GM18498 (cell line): ENCODE data around the gene TCF20.
A peak's percentile ranks its signal among the peaks of the same experiment; 100 is the strongest.

ENCODE experiments used
- ATAC-seq: cut with Tn5 transposase; IDR thresholded peaks from one replicate; pipeline ENCODE4 v1.9.1; 2021; ENCODE audit warnings: mild to moderate bottlenecking, moderate library complexity; ENCODE audit not compliant: unreplicated experiment

TCF20 gene

GRCh38 chr22:42300259-42301076 is 30.0 kb upstream of the TCF20 start:
- ATAC-seq, result peak; percentile 43

GRCh38 chr22:42299586-42300258 is 29.3 kb upstream of the TCF20 start:
- ATAC-seq, result no peak

GRCh38 chr22:42298746-42299145 is 28.3 kb upstream of the TCF20 start:
- no peak for ATAC-seq

- no peak for ATAC-seq
Observed at GRCh38 chr22:42297778-42298177, 27.3 kb upstream of the TCF20 start.

- ATAC-seq, result no peak
Observed at GRCh38 chr22:42296883-42297282, 26.4 kb upstream of the TCF20 start.

GRCh38 chr22:42296381-42296853 is 26.0 kb upstream of the TCF20 start:
- no peak for ATAC-seq

GRCh38 chr22:42294034-42294985 is 23.9 kb upstream of the TCF20 start:
- no peak for ATAC-seq

- ATAC-seq, result no peak
Observed at GRCh38 chr22:42292732-42293520, 22.5 kb upstream of the TCF20 start.

GRCh38 chr22:42291287-42291686 is 20.8 kb upstream of the TCF20 start:
- no peak for ATAC-seq

- no peak for ATAC-seq
Observed at GRCh38 chr22:42289671-42290541, 19.5 kb upstream of the TCF20 start.

GRCh38 chr22:42288791-42289190 is 18.3 kb upstream of the TCF20 start:
- no peak for ATAC-seq

- no peak for ATAC-seq
Observed at GRCh38 chr22:42287174-42287890, 16.9 kb upstream of the TCF20 start.

GRCh38 chr22:42286205-42286604 is 15.8 kb upstream of the TCF20 start:
- ATAC-seq, result no peak

GRCh38 chr22:42285604-42286003 is 15.2 kb upstream of the TCF20 start:
- no peak for ATAC-seq

- ATAC-seq, result no peak
Observed at GRCh38 chr22:42284643-42285181, 14.3 kb upstream of the TCF20 start.

- ATAC-seq, result no peak
Observed at GRCh38 chr22:42284202-42284591, 13.7 kb upstream of the TCF20 start.

- ATAC-seq, result no peak
Observed at GRCh38 chr22:42283278-42284201, 13.1 kb upstream of the TCF20 start.

- no peak for ATAC-seq
Observed at GRCh38 chr22:42282943-42283277, 12.5 kb upstream of the TCF20 start.
